HG03520 (cell line): Measurements from ENCODE around the gene AKAP17A.
"Not testable (repeated sequence)": the region's sequence is repeated elsewhere in the genome, so short reads cannot be mapped to it uniquely, and the experiment has no call there.

Source experiments
- ATAC-seq: cut with Tn5 transposase; IDR thresholded peaks from one replicate; pipeline ENCODE4 v1.9.1; 2021; ENCODE audit warnings: mild to moderate bottlenecking, moderate library complexity; ENCODE audit not compliant: unreplicated experiment

The AKAP17A gene

GRCh38 chrX:1601051-1601767 is 9.8 kb downstream of the AKAP17A start:
- no peak for ATAC-seq

- ATAC-seq, result no peak
Measured at GRCh38 chrX:1601768-1602085, 10.3 kb downstream of the AKAP17A start.

- ATAC-seq, result no peak
Measured at GRCh38 chrX:1602299-1602698, 10.9 kb downstream of the AKAP17A start.

GRCh38 chrX:1606496-1606895 is 15.1 kb downstream of the AKAP17A start:
- ATAC-seq, result no peak

GRCh38 chrX:1609311-1609710 is 17.9 kb downstream of the AKAP17A start:
- no peak for ATAC-seq

GRCh38 chrX:1609762-1610161 is 18.4 kb downstream of the AKAP17A start:
- no peak for ATAC-seq

GRCh38 chrX:1610166-1610565 is 18.8 kb downstream of the AKAP17A start:
- ATAC-seq, result no peak

- no peak for ATAC-seq
Measured at GRCh38 chrX:1610736-1611135, 19.3 kb downstream of the AKAP17A start.

- ATAC-seq, result no peak
Measured at GRCh38 chrX:1612641-1613286, 21.4 kb downstream of the AKAP17A start.

GRCh38 chrX:1614927-1615326 is 23.5 kb downstream of the AKAP17A start, which contains the start of gene ASMT:
Gene ASMT, plus strand, starts transcription at chrX:1615059. Its CDS starts 141 bp downstream, at chrX:1615200.
- no peak for ATAC-seq

- ATAC-seq, result no peak
Measured at GRCh38 chrX:1618689-1619088, 27.3 kb downstream of the AKAP17A start.

- ATAC-seq, result no peak
Measured at GRCh38 chrX:1623691-1624090, 32.3 kb downstream of the AKAP17A start.

GRCh38 chrX:1624158-1624860 is 32.9 kb downstream of the AKAP17A start:
- ATAC-seq, result not testable (repeated sequence)

- ATAC-seq, result not testable (repeated sequence)
Measured at GRCh38 chrX:1624861-1625215, 33.4 kb downstream of the AKAP17A start.

GRCh38 chrX:1629244-1629643 is 37.8 kb downstream of the AKAP17A start:
- ATAC-seq, result no peak

GRCh38 chrX:1646009-1646408 is 54.6 kb downstream of the AKAP17A start:
- ATAC-seq, result no peak

- no peak for ATAC-seq
Measured at GRCh38 chrX:1649621-1650020, 58.2 kb downstream of the AKAP17A start.
